Right renal pelvis (tissue), 4 donors: Measurements from ENCODE around the gene SRSF6. TPM values are rescaled to one million over a fixed set of nuclear protein-coding genes. Genes with fewer than 3 reads are reported as not detected.
"Not testable (repeated sequence)": the region's sequence is repeated elsewhere in the genome, so short reads cannot be mapped to it uniquely, and the experiment has no call there.

ENCODE experiments used
- DNase-seq, 4 donors: peaks; one replicate each; pipeline ENCODE4 v3.0.0-alpha.2; 2013; ENCODE audit warnings: low read depth in 4 of 4, low spot score in 3 of 4, missing footprints in 1 of 4
- polyA plus RNA-seq, 4 donors: library from polyadenylated mRNA; unstranded; fragments of 120-200 nt; gene quantifications; one replicate each; pipeline ENCODE4 v1.2.1, GENCODE V29; 2013; ENCODE audit not compliant: insufficient read length in 4 of 4

SRSF6 gene
- polyA plus RNA-seq, 4 donors: 282 to 372 (median 307) TPM

DNA sequence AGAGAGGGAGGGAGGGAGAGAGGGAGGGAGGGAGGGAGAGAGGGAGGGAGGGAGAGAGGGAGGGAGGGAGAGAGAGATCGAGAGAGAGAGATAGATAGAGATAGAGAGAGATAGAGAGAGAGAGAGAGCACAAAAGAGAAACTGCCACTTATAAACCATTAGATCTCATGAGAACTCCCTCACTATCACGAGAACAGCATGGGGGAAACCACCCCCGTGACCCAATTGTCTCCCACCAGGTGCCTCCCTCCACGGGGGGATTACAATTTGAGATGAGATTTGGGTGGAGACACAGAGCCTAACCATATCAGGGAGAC lies 9.3 kb upstream of the SRSF6 start:
- not testable (repeated sequence) for DNase-seq

DNA sequence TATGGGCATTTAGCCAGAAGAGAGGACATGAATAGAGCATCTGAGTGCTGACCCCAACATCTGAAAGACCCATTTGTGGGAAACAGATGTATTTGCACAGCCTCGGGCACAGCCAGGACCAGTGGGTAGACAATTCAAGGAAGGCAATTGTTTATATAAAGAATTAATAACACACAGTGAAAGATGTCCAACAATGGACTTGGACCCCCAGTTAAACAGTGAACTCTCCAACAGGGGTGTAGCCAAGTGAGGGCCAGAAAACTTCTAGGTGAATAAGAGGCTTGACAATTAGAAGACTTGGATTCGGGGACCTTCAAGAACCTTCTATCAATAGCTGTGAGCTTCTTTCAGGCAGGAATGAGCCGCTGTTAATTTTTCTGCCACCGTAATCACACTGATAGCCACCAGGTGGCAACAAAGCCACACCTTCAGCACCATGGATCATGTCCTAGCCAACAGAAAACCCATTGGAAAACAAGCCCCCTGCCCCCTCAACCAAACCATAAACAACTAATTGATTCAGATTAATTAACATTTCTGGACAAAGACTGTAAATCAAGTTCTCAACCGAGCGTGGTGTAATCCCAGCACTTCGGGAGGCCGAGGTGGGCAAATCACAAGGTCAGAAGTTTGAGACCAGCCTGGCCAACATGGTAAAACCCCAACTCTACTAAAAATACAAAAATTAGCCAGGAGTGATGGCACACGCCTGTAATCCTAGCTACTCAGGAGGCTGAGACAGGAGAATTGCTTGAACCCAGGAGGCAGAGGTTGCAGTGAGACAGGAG lies 8.8 kb upstream of the SRSF6 start:
- DNase-seq: peak in 2 of 4 donors; percentile 11 to 12

DNA sequence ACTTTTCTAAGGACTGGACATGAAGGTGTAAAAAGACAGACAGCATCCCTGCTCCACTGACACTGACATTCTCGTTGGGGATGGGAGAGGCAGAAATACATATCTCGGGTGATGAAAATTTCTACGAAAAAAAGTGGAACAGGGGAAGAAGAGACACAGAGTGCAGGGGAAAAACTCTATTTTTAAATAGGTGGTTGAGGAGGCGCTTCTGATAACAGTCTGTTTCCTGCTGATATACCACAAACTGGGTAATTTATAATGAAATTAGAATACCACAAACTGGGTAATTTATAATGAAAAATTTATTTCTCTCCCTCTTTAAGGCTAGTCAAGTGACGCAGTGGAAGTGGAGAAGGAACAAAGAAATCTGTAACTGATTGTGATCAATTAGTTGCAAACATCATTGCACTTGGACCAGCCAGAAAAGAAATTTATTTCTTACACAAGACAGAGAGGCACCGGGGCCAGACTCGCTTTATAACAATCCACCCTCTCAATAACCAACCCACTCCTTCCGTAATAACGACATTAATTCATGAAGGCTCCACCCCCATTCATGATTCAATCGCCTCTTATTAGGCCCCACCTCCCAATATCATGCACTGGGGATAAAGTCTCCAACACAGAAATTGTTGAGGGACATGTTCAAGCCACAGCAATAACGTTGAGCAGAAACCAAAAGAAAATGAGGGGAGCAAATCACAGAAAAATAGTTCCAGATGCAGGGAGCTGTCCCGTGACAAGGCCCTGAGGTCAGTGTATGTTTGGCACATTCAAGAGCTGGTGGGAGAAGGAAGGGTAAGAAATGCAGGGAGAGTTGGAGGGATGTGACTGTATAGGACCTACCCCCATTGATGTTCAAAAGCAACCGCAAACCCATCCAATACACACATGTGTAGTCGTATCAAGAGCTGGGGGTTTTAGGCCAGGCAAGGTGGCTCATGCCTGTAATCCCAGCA lies 6.6 kb upstream of the SRSF6 start:
- no peak for DNase-seq

DNA sequence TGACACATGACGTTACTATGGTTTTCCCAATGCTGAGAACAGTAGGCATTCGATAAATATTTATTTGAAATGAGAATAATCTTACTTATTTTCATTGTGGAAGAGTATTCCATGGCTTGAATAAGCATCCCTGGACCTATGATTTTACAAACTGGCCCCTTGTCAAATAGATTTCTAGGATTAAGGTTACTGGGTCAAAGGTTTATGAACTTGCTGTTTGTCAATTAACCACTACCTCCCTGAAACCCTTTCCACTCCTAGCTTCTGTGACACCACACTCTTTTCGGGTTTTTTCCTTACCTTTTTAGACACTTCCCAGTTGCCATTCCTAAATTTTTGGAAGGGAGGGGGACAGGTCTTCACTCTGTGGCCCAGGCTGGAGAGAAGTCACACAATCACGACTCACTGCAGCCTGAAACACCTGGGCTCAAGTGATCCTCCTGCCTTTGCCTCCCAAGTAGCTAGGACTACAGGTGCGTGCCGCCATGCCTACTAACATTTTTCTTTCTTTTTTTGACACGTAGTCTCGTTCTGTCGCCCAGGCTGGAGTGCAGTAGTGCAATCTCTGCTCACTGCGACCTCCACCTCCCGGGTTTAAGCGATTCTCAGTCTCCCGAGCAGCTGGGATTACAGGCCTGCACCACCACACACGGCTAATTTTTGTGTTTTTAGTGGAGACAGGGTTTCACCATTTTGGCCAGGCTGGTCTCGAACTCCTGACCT lies 5.1 kb upstream of the SRSF6 start:
- DNase-seq: no peak

DNA sequence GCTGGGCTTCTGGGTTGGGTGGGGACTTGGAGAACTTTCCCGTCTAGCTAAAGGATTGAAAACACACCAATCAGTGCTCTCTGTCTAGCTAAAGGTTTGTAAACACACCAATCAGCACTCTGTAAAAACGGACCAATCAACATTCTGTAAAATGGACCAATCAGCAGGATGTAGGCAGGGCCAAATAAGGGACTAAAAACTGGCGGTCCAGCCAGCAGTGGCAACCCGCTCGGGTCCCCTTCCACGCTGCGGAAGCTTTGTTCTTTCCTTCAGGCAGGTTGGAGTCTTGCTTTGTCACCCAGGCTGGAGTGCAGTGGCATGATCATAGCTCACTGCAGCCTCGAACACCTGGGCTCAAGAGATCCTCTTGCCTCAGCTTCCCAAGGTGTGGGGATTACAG lies 1.4 kb upstream of the SRSF6 start:
- DNase-seq: not testable (repeated sequence)

DNA sequence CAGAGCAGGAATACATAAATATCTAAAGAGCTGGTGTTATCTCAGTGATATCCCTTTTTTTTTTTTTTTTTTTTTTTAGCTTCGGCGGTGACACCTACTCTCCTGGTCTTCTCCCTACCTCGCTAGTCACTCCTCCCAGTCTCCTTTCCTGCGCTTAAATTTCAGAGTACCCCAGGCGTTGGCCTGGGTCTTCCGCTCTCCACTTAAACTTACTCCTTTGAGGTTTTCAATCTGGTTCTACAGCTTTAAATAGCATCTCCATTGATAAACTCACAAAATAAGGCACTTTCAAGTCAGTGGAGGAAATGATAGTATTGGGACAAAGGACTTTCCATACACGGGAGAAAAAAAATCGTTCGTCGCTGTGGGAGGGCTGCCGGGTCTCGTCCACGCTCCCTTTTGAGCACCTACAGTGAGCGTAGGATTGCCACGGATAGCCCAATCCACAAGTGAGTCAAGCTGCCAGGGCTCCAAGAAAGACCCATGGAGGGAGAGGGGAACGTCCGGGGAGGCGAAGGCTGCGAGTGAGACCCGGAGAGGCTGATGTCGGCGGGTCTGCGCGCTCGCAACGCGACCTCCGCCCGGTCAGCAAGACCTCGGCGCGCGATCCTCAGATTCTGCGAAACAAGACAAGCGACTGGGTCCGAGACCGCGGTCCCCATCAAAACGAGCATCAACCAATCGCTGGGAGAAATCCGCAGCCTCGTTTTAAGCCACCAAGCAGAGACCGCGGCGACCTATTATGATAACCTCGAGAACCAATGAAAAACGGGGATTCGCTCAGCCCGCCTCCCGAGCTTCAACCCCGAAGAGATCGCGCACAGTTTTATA lies 672 bp upstream of the SRSF6 start:
- DNase-seq: peak; percentile 88 to 93 (median 90)

DNA sequence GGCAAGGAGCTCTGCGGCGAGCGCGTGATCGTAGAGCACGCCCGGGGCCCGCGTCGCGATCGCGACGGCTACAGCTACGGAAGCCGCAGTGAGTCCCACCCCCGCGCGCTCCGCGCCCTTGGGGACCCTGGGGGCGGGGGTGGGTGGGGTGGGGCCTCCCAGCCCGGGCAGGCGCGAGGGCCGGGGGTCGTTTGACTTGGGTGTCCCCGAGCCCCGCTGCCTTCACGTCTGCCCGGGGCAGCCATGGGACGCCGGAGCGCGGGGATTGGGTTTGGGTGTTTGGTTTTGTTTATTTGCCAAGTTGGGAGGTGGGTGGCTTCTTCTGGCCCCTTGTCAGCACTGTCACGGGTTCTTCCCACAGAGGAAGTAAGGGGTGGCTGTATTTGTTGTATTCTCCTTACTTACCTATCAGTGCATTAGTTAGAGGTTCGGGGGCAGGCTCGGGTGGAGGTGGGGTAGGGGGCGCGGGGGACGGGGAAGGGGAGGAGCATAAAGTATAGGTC lies 777 bp downstream of the SRSF6 start:
- no peak for DNase-seq

DNA sequence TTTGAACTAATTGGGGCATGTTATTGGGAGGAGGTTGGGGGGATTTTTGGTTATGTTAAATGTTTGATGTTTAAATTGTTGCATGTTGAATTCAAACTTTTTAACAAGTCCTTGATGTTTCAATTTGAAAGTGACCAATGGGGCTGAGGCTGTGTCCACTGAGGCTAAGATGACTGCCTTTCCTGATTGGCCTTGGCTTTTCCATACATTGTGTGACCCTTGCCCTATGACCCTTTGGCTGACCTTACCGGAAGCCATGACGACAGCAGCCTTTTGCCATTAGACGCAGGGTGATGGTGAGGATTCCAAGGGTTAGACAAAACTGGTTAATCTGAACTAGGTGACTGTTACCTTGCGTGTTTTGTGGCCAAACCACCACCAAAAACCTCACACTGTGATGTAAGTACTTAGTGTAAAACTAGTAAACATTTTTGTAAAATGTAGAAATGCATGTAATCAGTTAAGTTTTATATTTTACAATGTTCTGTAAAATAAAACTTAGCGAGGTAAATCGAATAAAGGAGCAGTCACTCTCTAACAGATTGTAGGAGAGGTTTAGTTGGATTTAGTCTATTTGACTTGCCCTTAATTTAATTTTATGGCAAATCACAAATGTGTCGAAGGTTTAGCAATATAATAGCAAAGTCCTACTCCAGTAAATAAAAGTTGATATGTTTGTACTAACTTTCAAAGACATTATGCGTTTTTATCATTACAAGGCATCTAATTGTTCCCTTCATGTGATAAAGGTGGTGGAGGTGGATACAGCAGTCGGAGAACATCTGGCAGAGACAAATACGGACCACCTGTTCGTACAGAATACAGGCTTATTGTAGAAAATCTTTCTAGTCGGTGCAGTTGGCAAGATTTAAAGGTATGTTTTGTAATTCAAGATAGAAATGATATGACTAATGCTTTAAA lies 1.6 kb downstream of the SRSF6 start:
- no peak for DNase-seq

DNA sequence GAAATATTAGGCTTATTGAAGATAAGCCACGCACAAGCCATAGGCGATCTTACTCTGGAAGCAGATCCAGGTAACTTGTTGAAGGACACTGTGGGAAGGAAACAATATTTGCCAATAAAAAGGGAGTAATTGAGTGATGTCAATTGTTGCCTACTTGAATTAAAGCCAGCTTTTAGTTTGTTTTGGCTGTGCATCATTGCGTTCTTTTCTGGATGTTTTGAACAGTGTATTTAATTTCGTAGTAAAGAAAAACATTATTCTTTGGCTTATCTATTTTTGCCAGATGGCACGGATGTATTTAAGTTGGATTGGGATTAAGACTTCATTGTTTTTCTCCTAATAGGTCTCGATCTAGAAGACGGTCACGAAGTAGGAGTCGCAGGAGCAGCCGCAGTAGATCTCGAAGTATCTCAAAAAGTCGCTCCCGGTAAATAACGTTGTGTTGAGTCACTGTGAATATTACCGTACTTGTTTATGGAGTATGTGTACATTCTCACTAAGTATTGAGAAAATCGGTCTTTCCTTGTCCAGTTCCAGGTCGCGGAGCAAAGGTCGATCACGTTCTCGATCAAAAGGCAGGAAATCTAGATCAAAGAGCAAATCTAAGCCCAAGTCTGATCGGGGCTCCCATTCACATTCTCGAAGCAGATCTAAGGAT lies 2.6 kb downstream of the SRSF6 start:
- DNase-seq: no peak

DNA sequence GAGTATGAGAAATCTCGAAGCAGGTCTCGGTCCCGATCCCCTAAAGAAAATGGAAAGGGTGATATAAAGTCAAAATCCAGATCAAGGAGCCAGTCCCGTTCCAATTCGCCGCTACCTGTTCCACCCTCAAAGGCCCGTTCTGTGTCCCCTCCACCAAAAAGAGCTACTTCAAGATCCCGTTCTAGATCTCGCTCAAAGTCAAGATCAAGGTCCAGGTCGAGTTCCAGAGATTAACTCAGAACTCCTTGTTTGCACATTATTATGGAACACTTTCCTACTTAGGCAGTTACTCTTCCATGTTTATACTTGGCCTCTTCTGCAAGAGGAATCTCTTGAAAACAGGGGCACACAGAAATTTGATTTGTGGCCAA lies 3.1 kb downstream of the SRSF6 start:
- DNase-seq: no peak

DNA sequence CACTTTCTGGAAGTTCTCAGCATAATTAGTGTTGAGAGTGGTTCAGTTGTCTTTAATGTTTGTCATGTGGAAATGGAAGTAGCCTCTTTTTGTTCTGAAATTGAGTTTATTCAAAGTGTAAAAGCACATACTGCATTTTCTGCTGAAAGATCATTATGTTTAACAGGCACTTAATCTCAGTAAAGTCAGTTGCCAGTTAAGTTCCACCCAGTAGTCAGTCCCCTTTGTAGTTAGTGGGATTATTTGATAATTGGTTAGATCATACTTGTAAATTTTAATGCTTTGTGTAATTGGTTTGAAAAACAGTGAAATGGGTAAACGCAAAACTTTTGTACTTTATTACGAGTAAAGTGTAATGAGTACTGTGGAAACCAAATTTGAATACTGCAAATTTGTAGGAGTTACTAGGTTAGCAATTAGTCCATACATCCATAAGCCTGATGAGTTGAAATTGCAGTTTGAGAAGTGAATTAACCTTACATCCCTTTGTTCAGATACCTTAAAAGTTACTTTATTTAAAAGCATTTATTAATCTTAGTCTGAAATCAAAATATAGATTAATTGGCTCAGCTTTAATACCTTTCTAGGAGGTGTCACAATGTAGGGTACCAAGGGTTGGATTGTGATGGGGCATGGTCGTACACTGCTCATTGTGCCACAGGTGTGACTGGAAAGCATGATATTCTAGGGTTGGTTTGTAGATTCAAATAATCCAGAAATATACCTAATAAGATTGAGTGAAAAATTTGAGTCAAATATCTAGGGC lies 4.4 kb downstream of the SRSF6 start:
- DNase-seq: no peak

DNA sequence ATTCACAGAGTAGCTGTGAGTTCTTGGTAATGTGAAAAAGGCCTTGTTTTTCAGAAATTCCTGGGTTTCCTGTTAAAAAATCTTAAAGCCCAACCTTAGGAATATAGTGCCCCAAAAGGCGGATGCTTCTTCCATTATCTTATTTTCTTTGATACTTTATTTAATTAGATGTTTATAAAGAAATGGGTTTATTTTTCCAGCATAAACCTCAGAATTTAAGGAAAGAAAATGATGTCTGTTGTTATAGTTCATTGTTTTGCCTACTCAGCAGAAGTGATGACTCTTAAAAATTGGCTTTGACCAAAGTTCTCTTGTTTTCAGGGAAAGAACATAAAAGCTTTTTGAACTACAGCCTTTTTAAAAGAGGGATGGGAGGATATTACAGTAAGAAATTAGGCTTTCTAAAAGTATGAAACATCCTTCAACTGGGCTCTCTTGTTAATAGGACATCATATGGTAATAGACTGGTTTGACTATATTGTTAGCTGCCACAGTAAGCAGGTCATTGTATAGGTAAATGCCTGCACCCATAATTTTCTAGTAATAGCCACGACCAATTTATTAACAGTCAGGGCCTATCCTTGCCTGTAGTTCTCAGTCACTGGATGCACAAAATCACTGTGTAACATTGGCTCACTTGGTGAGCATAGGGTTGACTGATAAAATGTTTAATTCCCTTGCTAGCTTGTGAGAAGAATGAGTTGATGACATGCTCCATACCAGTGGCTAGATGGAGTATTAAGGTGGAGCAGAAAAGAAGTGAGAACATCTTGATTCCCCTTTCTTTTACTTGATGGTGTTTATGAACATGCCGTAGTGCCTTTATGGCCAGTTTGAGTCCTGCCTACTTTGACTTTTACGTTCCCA lies 5.2 kb downstream of the SRSF6 start:
- DNase-seq: no peak

DNA sequence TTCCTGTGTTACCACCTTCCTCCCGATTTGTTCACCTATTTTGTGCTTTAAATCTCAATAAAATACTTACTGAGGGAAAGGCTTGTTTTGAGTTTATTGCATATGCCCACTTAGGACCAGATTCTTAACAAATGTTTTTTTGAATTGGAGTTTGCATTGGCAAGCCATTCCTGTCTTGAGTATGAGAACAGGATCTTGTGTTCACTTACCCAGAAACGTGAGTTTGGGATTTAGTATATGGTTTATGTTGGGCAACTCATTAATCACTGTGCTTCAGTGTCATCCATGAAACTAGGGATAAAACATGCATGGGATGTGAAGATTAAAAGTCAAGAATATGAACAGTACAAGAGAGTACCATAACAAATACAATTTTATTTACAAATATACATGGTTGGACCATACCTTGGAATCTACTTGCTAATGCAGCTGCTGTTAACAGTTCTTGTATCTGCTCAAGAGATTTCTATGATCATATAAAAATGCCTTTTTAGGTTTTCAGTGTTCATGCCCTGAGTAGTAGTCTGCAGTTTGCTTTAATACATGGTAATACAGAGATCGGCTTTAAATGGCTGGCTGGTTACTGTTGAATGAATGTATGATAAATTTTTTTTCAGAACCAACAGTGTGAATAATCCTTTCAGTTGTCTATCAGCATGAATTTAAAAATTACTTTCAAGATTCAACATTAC lies 6.0 kb downstream of the SRSF6 start:
- no peak for DNase-seq

DNA sequence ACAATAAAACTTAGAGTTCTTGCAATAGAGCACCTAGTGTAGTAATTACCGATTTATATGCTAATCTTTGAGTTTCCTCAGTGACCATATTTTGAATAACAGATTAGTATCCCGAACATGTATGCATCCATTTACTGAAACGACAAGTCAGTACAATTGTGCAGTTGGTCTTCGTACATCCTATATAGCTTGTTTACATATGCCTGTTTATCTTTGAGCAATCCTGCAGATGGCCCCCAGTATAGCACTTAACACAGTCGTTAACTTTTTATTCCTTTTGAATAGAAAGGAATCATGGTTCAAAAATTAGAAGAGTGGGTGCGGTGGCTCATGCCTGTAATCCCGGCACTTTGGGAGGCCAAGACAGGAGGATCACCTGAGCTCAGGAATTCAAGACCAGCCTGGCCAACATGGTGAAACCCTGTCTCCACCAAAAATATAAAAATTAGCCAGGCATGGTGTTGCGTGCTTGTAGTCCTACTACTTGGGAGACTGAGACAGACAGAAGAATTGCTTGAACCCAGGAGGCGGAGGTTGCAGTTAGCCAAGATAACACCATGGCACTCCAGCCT lies 6.6 kb downstream of the SRSF6 start:
- no peak for DNase-seq

DNA sequence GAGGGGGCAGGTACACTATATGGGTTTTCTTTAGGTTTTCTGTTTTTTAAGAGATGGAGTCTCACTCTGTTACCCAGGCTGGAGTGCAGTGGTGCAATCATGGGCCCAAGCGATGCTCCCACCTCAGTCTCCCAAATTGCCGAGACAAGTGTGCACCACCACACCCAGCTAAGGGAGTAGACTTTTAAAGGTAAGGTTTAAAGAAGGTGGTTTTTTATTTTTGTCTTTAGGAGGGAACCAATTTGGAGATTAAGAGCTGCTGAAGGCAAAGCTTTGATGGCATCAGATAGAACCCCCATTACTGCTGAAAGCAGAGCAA lies 7.9 kb downstream of the SRSF6 start:
- no peak for DNase-seq

DNA sequence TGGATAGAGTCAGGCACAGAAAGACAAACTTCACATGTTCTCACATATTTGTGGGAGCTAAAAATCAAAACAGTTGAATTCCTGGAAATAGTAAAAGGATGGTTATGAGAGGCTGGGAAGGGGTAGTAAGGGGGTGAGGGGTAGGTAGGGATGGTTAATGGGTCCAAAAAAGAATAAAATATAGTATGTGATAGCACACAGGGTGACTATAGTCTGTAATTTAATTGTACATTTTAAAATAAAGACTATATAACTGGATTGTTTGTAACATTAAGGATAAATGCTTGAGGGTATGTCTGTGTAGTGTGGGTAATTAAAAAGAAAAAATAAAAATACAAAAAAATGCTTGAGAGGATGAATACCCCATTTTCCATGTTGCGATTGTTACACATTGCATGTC lies 9.9 kb downstream of the SRSF6 start:
- DNase-seq: no peak
